ENCODE results near the gene MAP2K5.

MAP2K5 gene

DNA sequence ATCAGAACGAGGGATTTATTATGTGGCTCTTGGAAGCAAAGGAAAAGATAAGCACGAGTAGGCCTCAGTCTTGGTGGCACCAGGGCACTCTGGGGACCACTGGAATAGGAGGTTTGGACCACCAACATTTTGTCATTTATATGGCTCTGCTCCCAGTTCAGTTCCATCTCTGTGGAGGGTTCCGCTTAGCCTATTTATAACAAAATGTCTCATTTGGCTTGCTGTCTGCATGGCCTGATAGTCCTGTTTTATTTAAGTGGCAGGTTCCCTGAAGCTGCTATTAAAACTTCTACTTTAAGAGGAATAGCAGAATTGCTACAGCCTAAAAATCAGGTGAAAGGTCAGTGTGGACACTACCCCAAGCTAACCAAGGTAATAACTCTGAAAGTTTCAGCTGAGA is 27.2 kb downstream of the MAP2K5 start:
- TF ChIP-seq, protein P1, sequence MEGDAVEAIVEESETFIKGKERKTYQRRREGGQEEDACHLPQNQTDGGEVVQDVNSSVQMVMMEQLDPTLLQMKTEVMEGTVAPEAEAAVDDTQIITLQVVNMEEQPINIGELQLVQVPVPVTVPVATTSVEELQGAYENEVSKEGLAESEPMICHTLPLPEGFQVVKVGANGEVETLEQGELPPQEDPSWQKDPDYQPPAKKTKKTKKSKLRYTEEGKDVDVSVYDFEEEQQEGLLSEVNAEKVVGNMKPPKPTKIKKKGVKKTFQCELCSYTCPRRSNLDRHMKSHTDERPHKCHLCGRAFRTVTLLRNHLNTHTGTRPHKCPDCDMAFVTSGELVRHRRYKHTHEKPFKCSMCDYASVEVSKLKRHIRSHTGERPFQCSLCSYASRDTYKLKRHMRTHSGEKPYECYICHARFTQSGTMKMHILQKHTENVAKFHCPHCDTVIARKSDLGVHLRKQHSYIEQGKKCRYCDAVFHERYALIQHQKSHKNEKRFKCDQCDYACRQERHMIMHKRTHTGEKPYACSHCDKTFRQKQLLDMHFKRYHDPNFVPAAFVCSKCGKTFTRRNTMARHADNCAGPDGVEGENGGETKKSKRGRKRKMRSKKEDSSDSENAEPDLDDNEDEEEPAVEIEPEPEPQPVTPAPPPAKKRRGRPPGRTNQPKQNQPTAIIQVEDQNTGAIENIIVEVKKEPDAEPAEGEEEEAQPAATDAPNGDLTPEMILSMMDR (conservative IDR thresholded peaks at IDR 0.05; ENCODE audit: low read depth, low read length) = no peak

GRCh38 chr15:67570875-67571647 is 28.6 kb downstream of the MAP2K5 start:
- no peak for DNase-seq (ENCODE audit: low read depth)
- H3K4me3 ChIP-seq (ENCODE audit: low read length) = no peak overlapping the region
- TF ChIP-seq, protein P1 (conservative IDR thresholded peaks at IDR 0.05; ENCODE audit: low read depth, low read length) = no peak

More for the DNA sequence above, 27.2 kb downstream of the MAP2K5 start:
- no peak overlapping the region for H3K4me3 ChIP-seq (ENCODE audit: low read length)
- no peak for DNase-seq (ENCODE audit: low read depth)

- DNase-seq (ENCODE audit: low read depth) = no peak
- TF ChIP-seq, protein P1 (conservative IDR thresholded peaks at IDR 0.05; ENCODE audit: low read depth, low read length) = no peak
- H3K4me3 ChIP-seq (ENCODE audit: low read length) = no peak overlapping the region
Observed at GRCh38 chr15:67571648-67572415, 29.3 kb downstream of the MAP2K5 start.

DNA sequence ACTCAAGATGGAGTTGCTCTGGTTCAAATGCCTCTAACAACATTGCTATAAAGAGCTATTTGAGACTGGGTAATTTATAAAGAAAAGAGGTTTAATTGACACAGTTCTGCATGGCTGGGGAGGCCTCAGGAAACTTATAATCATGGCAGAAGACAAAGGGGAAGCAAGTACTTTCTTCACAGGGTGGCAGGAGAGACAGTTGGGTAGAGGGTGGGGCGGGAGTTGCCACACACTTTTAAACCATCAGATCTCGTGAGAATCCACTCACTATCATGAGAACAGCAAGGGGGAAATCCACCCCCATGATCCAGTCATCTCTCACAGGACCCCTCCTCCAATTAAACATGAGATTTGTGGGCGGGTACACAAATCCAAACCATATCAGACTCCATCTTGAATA is 30.7 kb downstream of the MAP2K5 start:
- DNase-seq (ENCODE audit: low read depth) = no peak
- TF ChIP-seq, protein P1 (conservative IDR thresholded peaks at IDR 0.05; ENCODE audit: low read depth, low read length) = no peak
- no peak overlapping the region for H3K4me3 ChIP-seq (ENCODE audit: low read length)

GRCh38 chr15:67575039-67575502 is 32.6 kb downstream of the MAP2K5 start:
- TF ChIP-seq, protein P1 (conservative IDR thresholded peaks at IDR 0.05; ENCODE audit: low read depth, low read length) = no peak
- no peak for DNase-seq (ENCODE audit: low read depth)
- no peak overlapping the region for H3K4me3 ChIP-seq (ENCODE audit: low read length)

DNA sequence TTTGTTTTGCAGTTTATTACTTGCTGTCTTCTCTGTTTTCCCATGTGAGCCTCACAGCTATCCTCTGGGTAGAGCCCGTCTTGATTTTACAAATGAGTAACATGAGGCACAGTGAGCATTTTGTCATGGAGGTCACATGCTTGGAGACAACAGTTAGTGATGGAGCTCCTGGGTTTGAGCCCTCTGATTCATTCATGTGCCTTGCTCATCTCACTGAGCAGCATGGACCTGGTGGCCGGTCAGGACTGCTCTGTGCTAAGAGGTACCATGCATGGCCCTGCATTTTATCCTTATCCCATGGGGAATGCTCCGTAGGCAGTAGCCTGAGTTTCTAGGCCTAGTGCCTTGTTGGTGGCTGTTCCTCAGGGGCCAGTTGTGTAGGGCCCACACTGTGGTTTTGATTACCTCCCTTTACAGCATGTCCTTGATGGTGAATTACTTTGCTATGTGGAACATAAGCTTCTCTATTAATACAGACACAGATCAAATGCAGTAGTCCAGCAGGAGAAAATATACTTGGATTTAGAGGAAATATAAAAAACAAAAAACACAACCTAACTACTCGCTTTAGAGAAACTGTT is 35.6 kb downstream of the MAP2K5 start:
- TF ChIP-seq, protein P1 (conservative IDR thresholded peaks at IDR 0.05; ENCODE audit: low read depth, low read length) = no peak
- DNase-seq (ENCODE audit: low read depth) = no peak

More for the DNA sequence above, 35.6 kb downstream of the MAP2K5 start:
- no peak overlapping the region for H3K4me3 ChIP-seq (ENCODE audit: low read length)
